Activated T-helper 1 cell treated with anti-CD3 and anti-CD28 coated beads, Interleukin-12 subunit alpha, Interleukin-12 subunit beta, Interleukin-2, Interleukin-4 antibody, amounts not matched to agents 30 ng/mL and 10 ng/mL and 1 ng/mL, durations not matched to agents 14 hours and 24 hours and 36 hours (primary cell): ENCODE measurements around the gene LY86. TPM values are rescaled to one million over a fixed set of nuclear protein-coding genes. Genes with fewer than 3 reads are reported as not detected.

Experiments used
- DNase-seq: peaks from one replicate; pipeline ENCODE4 v3.0.0; 2021; ENCODE audit warnings: low spot score
- H3K27ac Mint-ChIP-seq: one replicate; pipeline ENCODE4 v1.8.0; 2021; ENCODE audit warnings: mild to moderate bottlenecking, mixed read lengths
- H3K27me3 Mint-ChIP-seq: one replicate; pipeline ENCODE4 v1.8.0; 2022; ENCODE audit warnings: mild to moderate bottlenecking, moderate library complexity, mixed read lengths; ENCODE audit not compliant: insufficient read depth
- H3K36me3 Mint-ChIP-seq: one replicate; pipeline ENCODE4 v1.8.0; 2021; ENCODE audit warnings: low read depth, mixed read lengths
- H3K4me1 Mint-ChIP-seq: one replicate; pipeline ENCODE4 v1.8.0; 2021; ENCODE audit warnings: low read depth, mixed read lengths
- H3K4me3 Mint-ChIP-seq: one replicate; pipeline ENCODE4 v1.8.0; 2021; ENCODE audit warnings: mild to moderate bottlenecking, moderate library complexity, mixed read lengths
- H3K9me3 Mint-ChIP-seq: one replicate; pipeline ENCODE4 v1.8.0; 2021; ENCODE audit warnings: mixed read lengths
- intact Hi-C: fragments of 100-400 bp; cut with micrococcal nuclease; formaldehyde crosslinking; loops from one replicate; pipeline ENCODE4 v1.15.1; 2024
- total RNA-seq: library from RNA; stranded (reverse); gene quantifications from 2 replicates; pipeline ENCODE4 v1.2.3, GENCODE V29; 2022

The LY86 gene
- total RNA-seq, 1 donor from 2014 or later, result 1.2 TPM

DNA sequence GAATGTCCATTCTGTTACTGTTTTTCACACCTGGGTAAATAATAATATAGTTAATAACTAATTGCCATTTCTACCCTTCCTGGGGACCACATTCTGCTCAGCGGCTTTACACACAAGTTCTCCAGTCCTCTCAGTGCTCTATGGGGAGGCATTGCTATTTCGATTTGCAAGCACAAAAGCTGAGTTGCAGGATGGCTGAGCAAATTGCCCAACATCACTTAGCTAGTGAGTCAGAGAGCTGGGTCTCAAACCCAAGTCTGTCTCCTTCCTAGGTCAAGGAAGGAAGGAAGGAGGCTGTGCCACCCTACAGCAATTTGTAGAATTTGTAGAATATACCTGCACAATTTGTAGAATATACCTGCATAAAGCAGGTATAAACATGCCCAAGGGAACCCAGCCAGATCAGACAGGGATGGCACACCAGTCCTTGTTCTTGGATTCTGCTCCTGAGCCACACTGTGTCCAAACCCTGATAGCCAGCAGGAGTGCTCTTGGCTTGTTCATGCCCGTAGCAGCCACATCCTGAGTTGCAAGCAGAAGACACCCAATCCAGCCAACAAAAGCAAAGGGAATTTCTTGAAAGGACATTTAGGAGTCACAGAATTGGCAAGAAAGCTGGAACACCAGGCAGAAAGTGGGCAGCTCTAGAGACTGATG, 56.9 kb downstream of the LY86 start:
- Mint-ChIP-seq H3K4me3 (no peak overlapping the region), H3K36me3 (peaks cover 4% of the 10 kb centered on the region), H3K4me1 (peaks cover 21% of the 10 kb centered on the region), H3K27me3 (no peaks in the 10 kb centered on the region), H3K9me3 (no peaks in the 10 kb centered on the region), H3K27ac (no peak overlapping the region)
- intact Hi-C loops, result no loop called here
- DNase-seq, result no peak

GRCh38 chr6:6646384-6646783, 57.9 kb downstream of the LY86 start:
- intact Hi-C loops, result no loop called here
- Mint-ChIP-seq H3K4me1 (peaks cover 11% of the 10 kb centered on the region), H3K27me3 (no peaks in the 10 kb centered on the region), H3K9me3 (no peaks in the 10 kb centered on the region), H3K4me3 (no peak overlapping the region), H3K36me3 (peaks cover 8% of the 10 kb centered on the region), H3K27ac (no peak overlapping the region)
- DNase-seq, result no peak

DNA sequence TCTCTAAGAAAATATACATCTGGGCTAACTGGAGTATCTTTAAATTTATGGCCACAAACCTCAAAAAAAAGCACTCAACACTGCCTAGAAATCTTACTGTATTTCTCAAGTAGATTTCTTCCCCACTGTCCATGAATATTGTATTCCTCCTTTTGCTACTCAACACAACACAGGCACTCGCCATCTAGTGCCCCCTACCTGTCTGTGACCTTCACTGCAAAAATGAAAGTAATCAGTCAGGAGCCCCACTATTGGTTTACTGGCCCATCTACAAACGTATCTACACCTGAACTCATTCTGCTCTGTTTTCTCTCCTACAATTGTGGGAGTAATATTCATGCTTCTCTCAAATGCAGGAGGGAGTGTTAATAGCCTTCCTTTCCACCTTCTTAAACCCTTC, 58.3 kb downstream of the LY86 start:
- no peak overlapping the region for H3K4me3 Mint-ChIP-seq
- H3K27me3 Mint-ChIP-seq, result no peaks in the 10 kb centered on the region
- intact Hi-C loops, result no loop called here
- no peak overlapping the region for H3K27ac Mint-ChIP-seq
- H3K9me3 Mint-ChIP-seq, result no peaks in the 10 kb centered on the region
- peaks cover 9% of the 10 kb centered on the region for H3K4me1 Mint-ChIP-seq
- no peak for DNase-seq
- H3K36me3 Mint-ChIP-seq, result peaks cover 8% of the 10 kb centered on the region

DNA sequence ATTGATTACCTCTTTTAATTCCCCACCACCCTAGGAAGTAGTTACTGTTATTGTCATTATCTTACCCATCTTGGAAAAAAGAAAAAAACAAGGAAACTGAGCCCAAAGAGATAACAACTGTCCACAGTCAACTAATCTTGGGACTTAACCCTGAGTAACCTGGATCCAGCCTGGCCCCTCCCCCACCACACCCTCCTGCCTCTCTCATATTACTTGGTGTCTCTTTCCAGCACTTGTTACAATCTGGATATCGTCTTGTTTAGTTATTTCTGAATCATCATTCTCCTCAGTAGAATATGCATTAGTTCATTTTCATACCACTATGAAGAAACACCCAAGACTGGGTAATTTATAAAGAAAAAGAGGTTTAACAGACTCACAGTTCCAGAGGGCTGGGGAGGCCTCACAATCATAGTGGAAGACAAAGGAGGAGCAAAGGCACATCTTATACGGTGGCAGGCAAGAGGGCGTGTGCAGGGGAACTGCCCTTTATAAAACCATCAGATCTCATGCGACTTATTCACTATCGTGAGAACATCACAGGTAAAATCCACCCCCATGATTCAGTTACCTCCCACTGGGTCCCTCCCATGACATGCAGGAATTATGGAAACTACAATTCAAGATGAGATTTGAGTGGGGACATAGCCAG, 60.3 kb downstream of the LY86 start:
- Mint-ChIP-seq H3K9me3 (no peaks in the 10 kb centered on the region), H3K4me3 (no peak overlapping the region), H3K36me3 (peaks cover 10% of the 10 kb centered on the region), H3K27ac (peak overlapping the region; percentile 53), H3K27me3 (no peaks in the 10 kb centered on the region), H3K4me1 (peaks cover 15% of the 10 kb centered on the region)
- DNase-seq, result no peak
- intact Hi-C loops, result no loop called here

DNA sequence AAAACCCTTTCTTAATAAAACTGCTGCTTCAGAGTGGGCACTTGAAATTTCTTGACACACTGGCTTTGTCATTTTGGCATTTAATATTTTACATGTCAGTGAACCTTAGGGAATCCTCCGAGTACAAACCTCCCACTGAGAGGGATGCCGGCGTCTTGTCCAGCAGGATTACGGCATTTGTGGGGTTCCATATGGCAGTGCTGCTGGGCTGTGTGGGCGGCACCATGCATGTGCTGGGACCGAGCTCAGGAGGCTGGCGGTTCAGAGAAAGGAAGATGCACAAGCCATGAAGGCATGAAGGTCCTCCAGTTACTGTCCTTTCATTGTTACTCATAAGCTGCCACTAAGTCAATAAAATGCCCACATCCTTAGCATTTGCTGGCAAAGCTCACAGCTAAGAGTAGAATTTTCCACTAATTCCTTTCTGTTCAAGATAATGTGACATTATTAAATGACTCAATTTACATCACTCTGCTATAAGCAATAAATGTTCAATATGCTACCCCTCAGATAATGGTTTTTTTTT, 61.4 kb downstream of the LY86 start:
- no peak overlapping the region for H3K4me3 Mint-ChIP-seq

DNA sequence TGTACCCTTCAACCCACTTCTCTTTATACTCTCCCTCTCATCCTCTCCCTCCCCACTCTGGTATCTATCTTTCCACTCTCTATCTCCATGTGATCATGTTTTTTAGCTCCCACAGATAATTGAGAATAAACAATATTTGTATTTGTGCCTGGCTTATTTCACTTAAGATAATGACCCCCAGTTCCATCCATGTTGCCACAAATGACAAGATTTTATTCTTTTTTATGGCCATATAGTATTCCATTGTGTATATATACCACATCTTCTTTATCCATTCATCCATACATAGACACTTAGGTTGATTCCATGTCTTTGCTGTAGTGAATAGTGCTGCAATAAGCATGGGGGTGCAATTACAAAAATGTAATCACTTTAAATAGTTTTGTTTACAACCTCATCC, 62.3 kb downstream of the LY86 start:
- H3K4me3 Mint-ChIP-seq, result no peak overlapping the region
- no peaks in the 10 kb centered on the region for H3K27me3 Mint-ChIP-seq
- peak overlapping the region; percentile 15 for H3K27ac Mint-ChIP-seq
- no peak for DNase-seq
- peaks cover 36% of the 10 kb centered on the region for H3K4me1 Mint-ChIP-seq
- intact Hi-C loops, result loop anchor here (10.0 kb wide), 1 partner anchor 1414 kb away; the partner anchor contains the start of gene BLOC1S5
- peaks cover 6% of the 10 kb centered on the region for H3K36me3 Mint-ChIP-seq
- H3K9me3 Mint-ChIP-seq, result no peaks in the 10 kb centered on the region

More for the DNA sequence above, 61.4 kb downstream of the LY86 start:
- H3K27ac Mint-ChIP-seq, result peak overlapping the region; percentile 37
- H3K9me3 Mint-ChIP-seq, result no peaks in the 10 kb centered on the region
- H3K4me1 Mint-ChIP-seq, result peaks cover 26% of the 10 kb centered on the region
- intact Hi-C loops, result loop anchor here (10.0 kb wide), 1 partner anchor 1415 kb away; the partner anchor contains the start of gene BLOC1S5
- no peak for DNase-seq
- peaks cover 8% of the 10 kb centered on the region for H3K36me3 Mint-ChIP-seq
- no peaks in the 10 kb centered on the region for H3K27me3 Mint-ChIP-seq

DNA sequence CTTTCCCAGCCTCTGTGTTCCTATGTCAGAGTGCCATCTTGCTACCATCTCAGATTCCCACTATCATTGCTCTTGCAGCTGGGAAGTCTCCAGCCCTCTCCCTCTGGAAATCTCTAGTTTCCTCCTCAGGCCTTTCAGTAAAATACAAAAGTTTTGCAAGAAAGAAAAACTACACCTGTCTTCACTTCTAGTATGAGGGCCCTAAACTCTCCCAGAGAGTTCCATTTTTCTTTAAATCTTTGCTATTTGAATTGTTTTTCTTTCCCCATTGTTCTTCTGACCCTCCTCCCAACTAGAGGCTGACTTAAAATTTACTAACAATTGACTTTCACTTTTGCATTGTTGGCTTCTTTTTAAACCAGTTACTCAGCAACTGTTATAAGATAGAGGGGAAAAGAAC, 62.8 kb downstream of the LY86 start:
- intact Hi-C loops, result loop anchor here (10.0 kb wide), 1 partner anchor 1413 kb away; the partner anchor contains the start of gene BLOC1S5
- Mint-ChIP-seq H3K27ac (peak overlapping the region; percentile 61), H3K9me3 (no peaks in the 10 kb centered on the region), H3K36me3 (peaks cover 6% of the 10 kb centered on the region), H3K4me3 (peak overlapping the region; percentile 9), H3K27me3 (no peaks in the 10 kb centered on the region), H3K4me1 (peaks cover 41% of the 10 kb centered on the region)
- DNase-seq, result no peak

DNA sequence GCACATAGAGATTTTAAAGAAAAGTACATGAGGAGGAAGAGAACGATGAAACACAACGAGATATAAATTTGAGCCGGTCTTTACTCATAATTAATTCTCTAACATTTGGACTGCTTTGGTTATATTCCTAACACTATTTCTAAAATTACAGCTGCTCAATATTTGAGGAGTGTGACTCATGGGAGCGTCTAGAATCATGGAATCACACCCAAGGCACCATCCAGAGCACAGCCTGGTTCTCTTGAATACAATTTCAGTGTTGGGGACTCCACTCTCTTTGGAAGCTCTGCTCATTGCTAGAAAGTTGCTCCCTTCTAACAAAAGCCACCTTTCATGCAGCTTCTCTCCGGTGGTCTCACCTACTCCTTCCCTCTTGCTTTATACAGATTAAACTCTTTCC, 64.4 kb downstream of the LY86 start:
- Mint-ChIP-seq H3K36me3 (peaks cover 9% of the 10 kb centered on the region), H3K27me3 (no peaks in the 10 kb centered on the region), H3K9me3 (no peaks in the 10 kb centered on the region), H3K4me3 (no peak overlapping the region), H3K27ac (peak overlapping the region; percentile 77), H3K4me1 (peaks cover 57% of the 10 kb centered on the region)
- intact Hi-C loops, result loop anchor here (10.0 kb wide), 1 partner anchor 1412 kb away; the partner anchor contains the start of gene BLOC1S5
- no peak for DNase-seq

GRCh38 chr6:6654599-6655575, 66.4 kb downstream of the LY86 start:
- H3K27me3 Mint-ChIP-seq, result no peaks in the 10 kb centered on the region
- H3K9me3 Mint-ChIP-seq, result no peaks in the 10 kb centered on the region
- intact Hi-C loops, result loop anchor here (1.0 to 10.0 kb wide), 5 partner anchors 12 to 1410 kb away; partner anchors contain the start of gene BLOC1S5
- H3K4me1 Mint-ChIP-seq, result peaks cover 75% of the 10 kb centered on the region
- peak; percentile 53 for DNase-seq
- peaks cover 13% of the 10 kb centered on the region for H3K36me3 Mint-ChIP-seq
- H3K27ac Mint-ChIP-seq, result peak overlapping the region; percentile 100
- H3K4me3 Mint-ChIP-seq, result peak overlapping the region; percentile 56

DNA sequence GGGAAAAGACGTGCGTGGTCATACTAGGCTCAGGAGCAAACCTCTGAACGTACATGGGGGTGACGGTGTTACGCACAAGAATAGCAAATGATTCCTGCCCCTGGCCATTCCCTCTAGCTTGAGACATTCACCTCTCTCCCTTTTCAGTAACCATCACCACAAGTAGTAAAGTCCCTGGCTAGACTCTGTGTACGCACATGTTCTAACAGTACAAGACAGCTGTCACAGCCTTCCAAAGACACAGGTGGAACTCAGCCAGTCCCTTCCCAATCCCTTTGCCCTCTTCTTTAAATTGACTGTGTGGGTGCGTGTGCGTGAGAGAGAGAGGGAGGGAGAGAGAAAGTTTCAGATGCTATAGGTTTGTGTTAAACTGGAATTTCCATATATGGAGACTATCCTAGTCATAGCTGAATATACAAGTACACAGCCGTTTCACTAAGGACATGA, 67.3 kb downstream of the LY86 start:
- H3K9me3 Mint-ChIP-seq, result no peaks in the 10 kb centered on the region
- peaks cover 11% of the 10 kb centered on the region for H3K36me3 Mint-ChIP-seq
- H3K4me1 Mint-ChIP-seq, result peaks cover 84% of the 10 kb centered on the region
- intact Hi-C loops, result loop anchor here (1.0 to 10.0 kb wide), 6 partner anchors 13 to 1409 kb away; partner anchors contain the start of gene BLOC1S5
- H3K27me3 Mint-ChIP-seq, result no peaks in the 10 kb centered on the region
- peak overlapping the region; percentile 56 for H3K4me3 Mint-ChIP-seq
- peak overlapping the region; percentile 100 for H3K27ac Mint-ChIP-seq
- no peak for DNase-seq

GRCh38 chr6:6656287-6656686, 67.8 kb downstream of the LY86 start:
- H3K4me1 Mint-ChIP-seq, result peaks cover 89% of the 10 kb centered on the region
- intact Hi-C loops, result loop anchor here (1.0 to 10.0 kb wide), 4 partner anchors 29 to 1409 kb away; partner anchors contain the start of gene BLOC1S5
- no peaks in the 10 kb centered on the region for H3K27me3 Mint-ChIP-seq
- H3K27ac Mint-ChIP-seq, result peak overlapping the region; percentile 100
- H3K4me3 Mint-ChIP-seq, result peak overlapping the region; percentile 56
- no peaks in the 10 kb centered on the region for H3K9me3 Mint-ChIP-seq
- peaks cover 10% of the 10 kb centered on the region for H3K36me3 Mint-ChIP-seq
- peak; percentile 19 for DNase-seq
